Measurements from ENCODE around the gene ARSJ.

ARSJ gene

DNA sequence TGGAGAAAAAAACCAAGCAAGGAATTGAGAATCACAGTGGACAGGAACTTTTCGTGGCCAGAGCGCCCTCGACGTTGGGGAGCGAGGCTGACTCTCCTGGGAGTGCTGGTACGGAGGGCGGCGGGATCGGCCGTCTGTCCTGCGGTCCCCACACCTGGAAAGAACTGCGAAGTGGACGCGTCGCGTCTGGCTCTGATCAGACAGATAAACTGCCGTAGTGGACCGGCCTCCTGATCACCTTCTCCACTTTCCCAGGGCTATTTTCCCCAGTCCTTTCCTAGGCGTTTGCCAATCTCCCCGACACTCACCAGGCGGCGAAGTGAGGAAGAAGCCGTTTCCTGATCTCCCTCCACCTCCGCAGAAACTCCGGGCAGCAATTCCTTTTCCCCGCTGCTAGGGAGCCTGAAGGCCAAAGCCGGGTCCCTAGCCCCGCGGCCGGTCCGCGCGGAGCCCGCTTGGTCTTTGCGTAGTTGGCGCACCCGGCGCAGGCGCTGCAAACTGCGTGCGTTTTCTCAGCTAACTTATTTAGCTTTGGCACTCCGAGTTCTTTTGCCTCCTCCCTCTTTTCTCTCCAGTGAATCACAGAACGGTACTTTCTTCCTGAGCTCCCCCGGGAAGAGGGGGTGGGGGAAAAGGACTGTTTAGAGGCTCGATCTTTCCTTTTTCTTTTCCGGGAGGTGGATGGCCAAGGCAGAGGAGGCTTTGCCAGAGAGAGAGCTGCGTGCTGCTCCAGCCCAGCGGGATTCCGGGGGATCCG, at the start of gene ARSJ:
Gene ARSJ (minus strand): TSS at position 500 of the 757 bp plus-strand sequence. CDS start 813 bp downstream, outside the sequence.
- Histone ChIP-seq H3K9me2 (replicated peaks; ENCODE audit: insufficient read depth, low read length) (no peaks in the 10 kb centered on the region), H3K4me3 (ENCODE audit: low read length) (no peak within 1 kb of the TSS), H3K9ac (ENCODE audit: low read length) (no peak within 1 kb of the TSS), H3K36me3 (replicated peaks; ENCODE audit: insufficient read depth, low read length) (no peaks in the 10 kb centered on the region), H3K4me1 (ENCODE audit: low read length) (no peaks in the 10 kb centered on the region), H3K9me3 (replicated peaks; ENCODE audit: insufficient read depth, low read length) (no peaks in the 10 kb centered on the region), H3F3A (ENCODE audit: insufficient read depth, low read length) (no peaks in the 10 kb centered on the region), H3K79me2 (ENCODE audit: low read length) (no peaks in the 10 kb centered on the region), H4K20me1 (ENCODE audit: insufficient read depth, low read length) (no peaks in the 10 kb centered on the region), H2AFZ (ENCODE audit: low read length) (no peak within 1 kb of the TSS), H3K27me3 (replicated peaks; ENCODE audit: insufficient read depth, low read length) (no peaks in the 10 kb centered on the region), H3K4me2 (ENCODE audit: low read depth, low read length) (no peak within 1 kb of the TSS), H3K27ac (ENCODE audit: low read length) (no peak within 1 kb of the TSS)
- TF ChIP-seq EZH2 (optimal IDR thresholded peaks at IDR 0.05; ENCODE audit: low read depth, low read length), result no peak
- no peak for TF ChIP-seq EZH2phosphoT487 (IDR thresholded peaks at IDR 0.05; ENCODE audit: low read length)
- TF ChIP-seq, protein P1, sequence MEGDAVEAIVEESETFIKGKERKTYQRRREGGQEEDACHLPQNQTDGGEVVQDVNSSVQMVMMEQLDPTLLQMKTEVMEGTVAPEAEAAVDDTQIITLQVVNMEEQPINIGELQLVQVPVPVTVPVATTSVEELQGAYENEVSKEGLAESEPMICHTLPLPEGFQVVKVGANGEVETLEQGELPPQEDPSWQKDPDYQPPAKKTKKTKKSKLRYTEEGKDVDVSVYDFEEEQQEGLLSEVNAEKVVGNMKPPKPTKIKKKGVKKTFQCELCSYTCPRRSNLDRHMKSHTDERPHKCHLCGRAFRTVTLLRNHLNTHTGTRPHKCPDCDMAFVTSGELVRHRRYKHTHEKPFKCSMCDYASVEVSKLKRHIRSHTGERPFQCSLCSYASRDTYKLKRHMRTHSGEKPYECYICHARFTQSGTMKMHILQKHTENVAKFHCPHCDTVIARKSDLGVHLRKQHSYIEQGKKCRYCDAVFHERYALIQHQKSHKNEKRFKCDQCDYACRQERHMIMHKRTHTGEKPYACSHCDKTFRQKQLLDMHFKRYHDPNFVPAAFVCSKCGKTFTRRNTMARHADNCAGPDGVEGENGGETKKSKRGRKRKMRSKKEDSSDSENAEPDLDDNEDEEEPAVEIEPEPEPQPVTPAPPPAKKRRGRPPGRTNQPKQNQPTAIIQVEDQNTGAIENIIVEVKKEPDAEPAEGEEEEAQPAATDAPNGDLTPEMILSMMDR (IDR thresholded peaks at IDR 0.05; ENCODE audit: low read length), result no peak
- no peak for DNase-seq

DNA sequence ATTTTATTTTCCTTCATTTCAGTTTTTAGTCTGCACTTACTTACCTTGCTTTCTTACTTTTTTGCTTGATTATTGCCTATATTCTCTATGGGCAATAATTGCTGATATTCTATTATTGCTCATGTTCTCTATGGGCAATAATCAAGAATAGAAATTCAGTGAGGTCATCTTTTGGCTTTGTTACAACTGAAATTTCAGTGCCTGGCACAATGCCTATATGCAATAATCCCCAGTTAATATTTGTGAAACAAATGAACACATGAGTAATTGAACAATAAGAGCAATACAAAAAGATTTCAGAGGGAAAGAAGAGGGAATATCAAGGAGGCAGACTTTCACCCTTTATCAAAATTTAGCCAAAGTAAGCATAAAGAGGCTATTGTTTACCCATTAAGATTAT, 48.6 kb upstream of the ARSJ start:
- Histone ChIP-seq H4K20me1 (ENCODE audit: insufficient read depth, low read length) (no peaks in the 10 kb centered on the region), H3K9me3 (replicated peaks; ENCODE audit: insufficient read depth, low read length) (no peaks in the 10 kb centered on the region), H3K9ac (ENCODE audit: low read length) (no peak overlapping the region), H2AFZ (ENCODE audit: low read length) (no peak overlapping the region), H3K27me3 (replicated peaks; ENCODE audit: insufficient read depth, low read length) (peaks cover 48% of the 10 kb centered on the region), H3K4me1 (ENCODE audit: low read length) (no peaks in the 10 kb centered on the region), H3F3A (ENCODE audit: insufficient read depth, low read length) (no peaks in the 10 kb centered on the region), H3K9me2 (replicated peaks; ENCODE audit: insufficient read depth, low read length) (no peaks in the 10 kb centered on the region), H3K79me2 (ENCODE audit: low read length) (no peaks in the 10 kb centered on the region), H3K4me2 (ENCODE audit: low read depth, low read length) (no peak overlapping the region), H3K36me3 (replicated peaks; ENCODE audit: insufficient read depth, low read length) (no peaks in the 10 kb centered on the region), H3K27ac (ENCODE audit: low read length) (no peak overlapping the region), H3K4me3 (ENCODE audit: low read length) (no peak overlapping the region)
- no peak for DNase-seq
- TF ChIP-seq EZH2phosphoT487 (IDR thresholded peaks at IDR 0.05; ENCODE audit: low read length) (no peak), EZH2 (optimal IDR thresholded peaks at IDR 0.05; ENCODE audit: low read depth, low read length) (no peak)
- TF ChIP-seq, protein P1 (IDR thresholded peaks at IDR 0.05; ENCODE audit: low read length), result no peak

DNA sequence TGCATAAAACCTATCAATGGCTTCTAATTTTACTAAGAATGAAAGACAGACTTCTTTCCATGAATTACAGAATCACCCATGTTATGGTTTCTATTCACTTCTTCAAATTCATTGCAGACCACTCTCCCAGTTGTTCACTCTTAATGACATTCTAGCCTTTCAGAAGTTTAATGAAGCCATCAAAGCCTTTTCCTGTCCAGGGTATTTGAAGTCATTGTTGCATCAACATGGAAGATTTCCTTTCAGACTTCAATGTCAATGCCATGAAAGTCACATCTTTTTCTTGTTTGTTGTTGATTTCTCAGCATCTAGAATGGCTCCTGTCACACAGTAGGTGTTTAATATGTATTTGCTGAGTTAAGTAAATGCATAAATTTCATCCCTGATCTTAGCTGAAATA, 48.1 kb upstream of the ARSJ start:
- Histone ChIP-seq H3K9me2 (replicated peaks; ENCODE audit: insufficient read depth, low read length) (no peaks in the 10 kb centered on the region), H3K36me3 (replicated peaks; ENCODE audit: insufficient read depth, low read length) (no peaks in the 10 kb centered on the region), H3K9me3 (replicated peaks; ENCODE audit: insufficient read depth, low read length) (no peaks in the 10 kb centered on the region), H3K27me3 (replicated peaks; ENCODE audit: insufficient read depth, low read length) (peaks cover 53% of the 10 kb centered on the region), H3K4me2 (ENCODE audit: low read depth, low read length) (no peak overlapping the region), H3K79me2 (ENCODE audit: low read length) (no peaks in the 10 kb centered on the region), H3K27ac (ENCODE audit: low read length) (no peak overlapping the region), H2AFZ (ENCODE audit: low read length) (no peak overlapping the region), H4K20me1 (ENCODE audit: insufficient read depth, low read length) (no peaks in the 10 kb centered on the region), H3K9ac (ENCODE audit: low read length) (no peak overlapping the region), H3F3A (ENCODE audit: insufficient read depth, low read length) (no peaks in the 10 kb centered on the region), H3K4me3 (ENCODE audit: low read length) (no peak overlapping the region), H3K4me1 (ENCODE audit: low read length) (no peaks in the 10 kb centered on the region)
- no peak for TF ChIP-seq EZH2 (optimal IDR thresholded peaks at IDR 0.05; ENCODE audit: low read depth, low read length)
- TF ChIP-seq, protein P1 (IDR thresholded peaks at IDR 0.05; ENCODE audit: low read length), result no peak
- no peak for TF ChIP-seq EZH2phosphoT487 (IDR thresholded peaks at IDR 0.05; ENCODE audit: low read length)
- no peak for DNase-seq
